ENCODE data around the gene SMG6.

The SMG6 gene

GRCh38 chr17:2233441-2233947 is 70.1 kb downstream of the SMG6 start:
- Histone ChIP-seq H3K4me2 (ENCODE audit: low read length) (no peak overlapping the region), H2BK15ac (replicated peaks; ENCODE audit: low read depth) (no peak overlapping the region), H3K27me3 (ENCODE audit: insufficient read depth, low read length, poor library complexity) (no peaks in the 10 kb centered on the region), H3K9ac (ENCODE audit: low read length) (no peak overlapping the region), H3K4me1 (ENCODE audit: control insufficient read depth, low read depth, low read length) (no peaks in the 10 kb centered on the region), H3K4ac (ENCODE audit: low read depth, low read length) (no peak overlapping the region), H3K23ac (ENCODE audit: low read length) (no peak overlapping the region), H2BK120ac (ENCODE audit: low read depth, low read length) (no peak overlapping the region), H4K5ac (ENCODE audit: low read length) (no peak overlapping the region), H3K36me3 (ENCODE audit: control insufficient read depth, insufficient read depth, low read length) (no peaks in the 10 kb centered on the region), H2AK5ac (ENCODE audit: low read length) (no peak overlapping the region), H3K4me3 (ENCODE audit: low read length) (no peak overlapping the region), H3K27ac (ENCODE audit: low read depth, low read length) (no peak overlapping the region), H3K79me1 (ENCODE audit: low read length) (no peaks in the 10 kb centered on the region), H2BK5ac (ENCODE audit: low read length) (no peak overlapping the region), H3K56ac (ENCODE audit: low read length) (no peak overlapping the region), H4K8ac (ENCODE audit: low read depth, low read length) (no peak overlapping the region), H3K79me2 (ENCODE audit: control insufficient read depth, insufficient read depth, low read length) (no peaks in the 10 kb centered on the region), H3K18ac (ENCODE audit: low read length) (no peak overlapping the region)
- no CpG with 5 or more reads among the region's 8 CpGs for WGBS (ENCODE audit: extremely low coverage, insufficient coverage, low lambda C conversion rate)
- no peak for DNase-seq

- H4K8ac ChIP-seq (ENCODE audit: low read depth, low read length), result no peak overlapping the region
- no peak overlapping the region for H3K9ac ChIP-seq (ENCODE audit: low read length)
- H2BK15ac ChIP-seq (replicated peaks; ENCODE audit: low read depth), result no peak overlapping the region
- H3K4ac ChIP-seq (ENCODE audit: low read depth, low read length), result no peak overlapping the region
- no peaks in the 10 kb centered on the region for H3K36me3 ChIP-seq (ENCODE audit: control insufficient read depth, insufficient read depth, low read length)
- H2BK120ac ChIP-seq (ENCODE audit: low read depth, low read length), result no peak overlapping the region
- no peaks in the 10 kb centered on the region for H3K79me2 ChIP-seq (ENCODE audit: control insufficient read depth, insufficient read depth, low read length)
- no peak overlapping the region for H3K23ac ChIP-seq (ENCODE audit: low read length)
- WGBS (ENCODE audit: extremely low coverage, insufficient coverage, low lambda C conversion rate), result no CpG with 5 or more reads among the region's 9 CpGs
- H4K5ac ChIP-seq (ENCODE audit: low read length), result no peak overlapping the region
- no peak overlapping the region for H2AK5ac ChIP-seq (ENCODE audit: low read length)
- no peaks in the 10 kb centered on the region for H3K4me1 ChIP-seq (ENCODE audit: control insufficient read depth, low read depth, low read length)
- no peak overlapping the region for H3K4me3 ChIP-seq (ENCODE audit: low read length)
- no peak overlapping the region for H2BK5ac ChIP-seq (ENCODE audit: low read length)
- no peak overlapping the region for H3K18ac ChIP-seq (ENCODE audit: low read length)
- no peak overlapping the region for H3K27ac ChIP-seq (ENCODE audit: low read depth, low read length)
- no peaks in the 10 kb centered on the region for H3K27me3 ChIP-seq (ENCODE audit: insufficient read depth, low read length, poor library complexity)
- no peak overlapping the region for H3K4me2 ChIP-seq (ENCODE audit: low read length)
- H3K56ac ChIP-seq (ENCODE audit: low read length), result no peak overlapping the region
- no peak for DNase-seq
- H3K79me1 ChIP-seq (ENCODE audit: low read length), result no peaks in the 10 kb centered on the region
These were observed 71.3 kb downstream of the SMG6 start for GRCh38 chr17:2232244-2232638.

GRCh38 chr17:2230877-2231276 is 72.7 kb downstream of the SMG6 start:
- H3K4me2 ChIP-seq (ENCODE audit: low read length), result no peak overlapping the region
- H4K5ac ChIP-seq (ENCODE audit: low read length), result no peak overlapping the region
- no peaks in the 10 kb centered on the region for H3K4me1 ChIP-seq (ENCODE audit: control insufficient read depth, low read depth, low read length)
- H3K27me3 ChIP-seq (ENCODE audit: insufficient read depth, low read length, poor library complexity), result no peaks in the 10 kb centered on the region
- H3K56ac ChIP-seq (ENCODE audit: low read length), result no peak overlapping the region
- H3K4ac ChIP-seq (ENCODE audit: low read depth, low read length), result no peak overlapping the region
- no peak overlapping the region for H3K23ac ChIP-seq (ENCODE audit: low read length)
- H2BK5ac ChIP-seq (ENCODE audit: low read length), result no peak overlapping the region
- H3K18ac ChIP-seq (ENCODE audit: low read length), result no peak overlapping the region
- no peak overlapping the region for H3K4me3 ChIP-seq (ENCODE audit: low read length)
- no peak overlapping the region for H3K27ac ChIP-seq (ENCODE audit: low read depth, low read length)
- no peak overlapping the region for H2AK5ac ChIP-seq (ENCODE audit: low read length)
- no peaks in the 10 kb centered on the region for H3K79me1 ChIP-seq (ENCODE audit: low read length)
- no peaks in the 10 kb centered on the region for H3K36me3 ChIP-seq (ENCODE audit: control insufficient read depth, insufficient read depth, low read length)
- H4K8ac ChIP-seq (ENCODE audit: low read depth, low read length), result no peak overlapping the region
- WGBS (ENCODE audit: extremely low coverage, insufficient coverage, low lambda C conversion rate), result no CpG with 5 or more reads among the region's 6 CpGs
- no peak overlapping the region for H3K9ac ChIP-seq (ENCODE audit: low read length)
- no peak overlapping the region for H2BK15ac ChIP-seq (replicated peaks; ENCODE audit: low read depth)
- DNase-seq, result no peak
- H3K79me2 ChIP-seq (ENCODE audit: control insufficient read depth, insufficient read depth, low read length), result no peaks in the 10 kb centered on the region
- H2BK120ac ChIP-seq (ENCODE audit: low read depth, low read length), result no peak overlapping the region

- no peaks in the 10 kb centered on the region for H3K79me2 ChIP-seq (ENCODE audit: control insufficient read depth, insufficient read depth, low read length)
- H3K9ac ChIP-seq (ENCODE audit: low read length), result no peak overlapping the region
- no peak overlapping the region for H3K4ac ChIP-seq (ENCODE audit: low read depth, low read length)
- no peak overlapping the region for H3K18ac ChIP-seq (ENCODE audit: low read length)
- peaks cover 5% of the 10 kb centered on the region for H3K79me1 ChIP-seq (ENCODE audit: low read length)
- no CpG with 5 or more reads among the region's 6 CpGs for WGBS (ENCODE audit: extremely low coverage, insufficient coverage, low lambda C conversion rate)
- H3K27ac ChIP-seq (ENCODE audit: low read depth, low read length), result no peak overlapping the region
- no peaks in the 10 kb centered on the region for H3K27me3 ChIP-seq (ENCODE audit: insufficient read depth, low read length, poor library complexity)
- H4K8ac ChIP-seq (ENCODE audit: low read depth, low read length), result no peak overlapping the region
- H3K4me3 ChIP-seq (ENCODE audit: low read length), result no peak overlapping the region
- no peak overlapping the region for H3K4me2 ChIP-seq (ENCODE audit: low read length)
- H2AK5ac ChIP-seq (ENCODE audit: low read length), result no peak overlapping the region
- no peak overlapping the region for H3K23ac ChIP-seq (ENCODE audit: low read length)
- H3K4me1 ChIP-seq (ENCODE audit: control insufficient read depth, low read depth, low read length), result no peaks in the 10 kb centered on the region
- no peak overlapping the region for H2BK15ac ChIP-seq (replicated peaks; ENCODE audit: low read depth)
- H3K56ac ChIP-seq (ENCODE audit: low read length), result no peak overlapping the region
- H2BK5ac ChIP-seq (ENCODE audit: low read length), result no peak overlapping the region
- H2BK120ac ChIP-seq (ENCODE audit: low read depth, low read length), result no peak overlapping the region
- no peaks in the 10 kb centered on the region for H3K36me3 ChIP-seq (ENCODE audit: control insufficient read depth, insufficient read depth, low read length)
- no peak overlapping the region for H4K5ac ChIP-seq (ENCODE audit: low read length)
- no peak for DNase-seq
These were observed 76.4 kb downstream of the SMG6 start for GRCh38 chr17:2227025-2227699.

GRCh38 chr17:2223617-2223927 is 80.0 kb downstream of the SMG6 start:
- Histone ChIP-seq H3K56ac (ENCODE audit: low read length) (no peak overlapping the region), H3K9ac (ENCODE audit: low read length) (no peak overlapping the region), H3K79me2 (ENCODE audit: control insufficient read depth, insufficient read depth, low read length) (no peaks in the 10 kb centered on the region), H2BK5ac (ENCODE audit: low read length) (no peak overlapping the region), H3K4ac (ENCODE audit: low read depth, low read length) (no peak overlapping the region), H2BK120ac (ENCODE audit: low read depth, low read length) (no peak overlapping the region), H3K18ac (ENCODE audit: low read length) (no peak overlapping the region), H3K27me3 (ENCODE audit: insufficient read depth, low read length, poor library complexity) (no peaks in the 10 kb centered on the region), H3K27ac (ENCODE audit: low read depth, low read length) (no peak overlapping the region), H2AK5ac (ENCODE audit: low read length) (no peak overlapping the region), H3K4me2 (ENCODE audit: low read length) (no peak overlapping the region), H4K5ac (ENCODE audit: low read length) (no peak overlapping the region), H4K8ac (ENCODE audit: low read depth, low read length) (no peak overlapping the region), H3K36me3 (ENCODE audit: control insufficient read depth, insufficient read depth, low read length) (no peaks in the 10 kb centered on the region), H3K79me1 (ENCODE audit: low read length) (peaks cover 5% of the 10 kb centered on the region), H3K4me1 (ENCODE audit: control insufficient read depth, low read depth, low read length) (no peaks in the 10 kb centered on the region), H3K23ac (ENCODE audit: low read length) (no peak overlapping the region), H3K4me3 (ENCODE audit: low read length) (no peak overlapping the region), H2BK15ac (replicated peaks; ENCODE audit: low read depth) (no peak overlapping the region)
- DNase-seq, result no peak

- no peak overlapping the region for H3K18ac ChIP-seq (ENCODE audit: low read length)
- H3K79me2 ChIP-seq (ENCODE audit: control insufficient read depth, insufficient read depth, low read length), result no peaks in the 10 kb centered on the region
- no peak overlapping the region for H4K8ac ChIP-seq (ENCODE audit: low read depth, low read length)
- H3K4ac ChIP-seq (ENCODE audit: low read depth, low read length), result no peak overlapping the region
- peaks cover 5% of the 10 kb centered on the region for H3K79me1 ChIP-seq (ENCODE audit: low read length)
- H3K9ac ChIP-seq (ENCODE audit: low read length), result no peak overlapping the region
- H3K27ac ChIP-seq (ENCODE audit: low read depth, low read length), result no peak overlapping the region
- no peak overlapping the region for H3K23ac ChIP-seq (ENCODE audit: low read length)
- no peak overlapping the region for H4K5ac ChIP-seq (ENCODE audit: low read length)
- WGBS (ENCODE audit: extremely low coverage, insufficient coverage, low lambda C conversion rate), result no CpG with 5 or more reads among the region's 10 CpGs
- H2BK120ac ChIP-seq (ENCODE audit: low read depth, low read length), result no peak overlapping the region
- H2BK5ac ChIP-seq (ENCODE audit: low read length), result no peak overlapping the region
- no peak for DNase-seq
- no peaks in the 10 kb centered on the region for H3K36me3 ChIP-seq (ENCODE audit: control insufficient read depth, insufficient read depth, low read length)
- H2AK5ac ChIP-seq (ENCODE audit: low read length), result no peak overlapping the region
- no peak overlapping the region for H3K56ac ChIP-seq (ENCODE audit: low read length)
- H3K4me2 ChIP-seq (ENCODE audit: low read length), result no peak overlapping the region
- H3K27me3 ChIP-seq (ENCODE audit: insufficient read depth, low read length, poor library complexity), result no peaks in the 10 kb centered on the region
- no peak overlapping the region for H2BK15ac ChIP-seq (replicated peaks; ENCODE audit: low read depth)
- no peak overlapping the region for H3K4me3 ChIP-seq (ENCODE audit: low read length)
- no peaks in the 10 kb centered on the region for H3K4me1 ChIP-seq (ENCODE audit: control insufficient read depth, low read depth, low read length)
These were observed 80.5 kb downstream of the SMG6 start for GRCh38 chr17:2222901-2223616.

Measured in mesendoderm (in vitro differentiated cells).